Panc1 (cell line): ENCODE data around the gene KRTAP9-2. TPM values are rescaled to one million over a fixed set of nuclear protein-coding genes. Genes with fewer than 3 reads are reported as not detected.

Experiments used
- ATAC-seq: fragments of 200-7000 bp; cut with Tn5 transposase; 2 replicates; pipeline ENCODE4 v1.9.1; 2020; ENCODE audit warnings: mild to moderate bottlenecking, moderate library complexity
- BruUV-seq: library from RNA; stranded (reverse); fragments of 400-500 nt; replicated peaks from 2 replicates; lab custom pipeline; 2021; lab: Mats Ljungman, UMichigan
- CTCF ChIA-PET: fragments of 300-600 bp; sonication (Branson Sonifier 250); formaldehyde crosslinking; loops from one replicate; lab custom pipeline; 2022; ENCODE audit warnings: antibody characterized with exemption; lab: Charles Lee
- POLR2A ChIA-PET: fragments of 300-600 bp; sonication (Branson Sonifier 250); formaldehyde crosslinking; loops from one replicate; lab custom pipeline; 2022; ENCODE audit warnings: antibody characterized with exemption; lab: Charles Lee
- DNase-seq: peaks from one replicate; pipeline ENCODE4 v3.0.0-alpha.2; 2010; ENCODE audit warnings: low read depth, low spot score
- H3K27ac ChIP-seq: 2 replicates; pipeline ENCODE4 v1.5.1; 2011; ENCODE audit warnings: mild to moderate bottlenecking, low read length, inconsistent platforms
- H3K27me3 ChIP-seq: fragments of 200-500 bp; sonication (Bioruptor generic); 2 replicates; pipeline ENCODE4 v1.6.0; 2014; ENCODE audit warnings: low read length, inconsistent platforms; ENCODE audit not compliant: control insufficient read depth, insufficient read depth
- H3K36me3 ChIP-seq: fragments of 200-500 bp; sonication (Bioruptor generic); 2 replicates; pipeline ENCODE4 v1.5.1; 2014; ENCODE audit warnings: inconsistent platforms, mild to moderate bottlenecking, low read length, moderate library complexity; ENCODE audit not compliant: control insufficient read depth, insufficient read depth
- H3K4me1 ChIP-seq: 2 replicates; pipeline ENCODE4 v1.5.1; 2011; ENCODE audit warnings: inconsistent platforms, mild to moderate bottlenecking, low read length, moderate library complexity; ENCODE audit not compliant: control insufficient read depth, insufficient read depth
- H3K4me3 ChIP-seq, 2 experiments: 2 replicates each; pipeline ENCODE4 v1.5.1; 2011 to 2012; ENCODE audit warnings: low read depth in 2 of 2, low read length in 2 of 2, mild to moderate bottlenecking in 2 of 2, inconsistent platforms in 1 of 2, moderate library complexity in 1 of 2
- H3K9me3 ChIP-seq: fragments of 200-500 bp; sonication (Bioruptor generic); 2 replicates; pipeline ENCODE4 v1.5.1; 2014; ENCODE audit warnings: low read depth, mild to moderate bottlenecking, inconsistent platforms, low read length, moderate library complexity; ENCODE audit not compliant: control insufficient read depth, insufficient read depth
- CTCF ChIP-seq: fragments of 450-650 bp; IDR thresholded peaks from 2 replicates; pipeline ENCODE4 v1.5.1; 2017; ENCODE audit warnings: mild to moderate bottlenecking
- POLR2AphosphoS5 ChIP-seq: IDR thresholded peaks from 2 replicates; pipeline ENCODE4 v1.6.1; 2012; ENCODE audit warnings: mild to moderate bottlenecking, low read depth, low read length, moderate library complexity
- REST ChIP-seq, 2 experiments: IDR thresholded peaks; 2 replicates each; pipeline ENCODE4 v1.6.1; 2011 to 2012; ENCODE audit warnings: low read depth in 2 of 2, control low read depth in 1 of 2, low read length in 1 of 2, mild to moderate bottlenecking in 1 of 2, moderate library complexity in 1 of 2; ENCODE audit not compliant: insufficient read depth in 1 of 2
- SIN3A ChIP-seq: IDR thresholded peaks from 2 replicates; pipeline ENCODE4 v1.6.1; 2012; ENCODE audit warnings: low read depth, mild to moderate bottlenecking, low read length, moderate library complexity, borderline replicate concordance; ENCODE audit not compliant: insufficient read depth
- TCF7L2 ChIP-seq: IDR thresholded peaks from 2 replicates; pipeline ENCODE4 v1.6.1; 2011; ENCODE audit warnings: mild to moderate bottlenecking, low read depth, low read length, inconsistent platforms
- in situ Hi-C: cut with HindIII; loops from 2 replicates; pipeline ENCODE4 v1.10.0; 2016; ENCODE audit warnings: low sequenced_read_pairs, low pct_unique_long_range_greater_than_20kb
- intact Hi-C: fragments of 100-400 bp; cut with micrococcal nuclease; formaldehyde crosslinking; loops from one replicate; pipeline ENCODE4 v1.10.0; 2022; ENCODE audit not compliant: unreplicated experiment
- total RNA-seq: library from RNA; stranded (reverse); gene quantifications from one replicate; pipeline ENCODE4 v1.2.1, GENCODE V29; 2021; ENCODE audit not compliant: unreplicated experiment

KRTAP9-2 gene
- total RNA-seq, 1 experiment from 2014 or later, result not detected

- H3K36me3 ChIP-seq, result no peaks in the 10 kb centered on the region
- DNase-seq (no peak), ATAC-seq (no peak)
- no peaks in the 10 kb centered on the region for H3K4me1 ChIP-seq
- no peaks in the 10 kb centered on the region for H3K9me3 ChIP-seq
- BruUV-seq, result no TSS peak
- no peak for TF ChIP-seq REST (IDR thresholded peaks at IDR 0.05; ENCODE audit: insufficient read depth in 1 of 2, low read depth in 2 of 2, low read length in 1 of 2)
- TF ChIP-seq CTCF, result no peak
- no peak for TF ChIP-seq POLR2AphosphoS5
- TF ChIP-seq SIN3A, result no peak
- TF ChIP-seq TCF7L2, result no peak
- H3K27ac ChIP-seq, result no peak overlapping the region
- H3K4me3 ChIP-seq, result no peak overlapping the region
- POLR2A ChIA-PET, result no interaction called here
- peaks cover 15% of the 10 kb centered on the region for H3K27me3 ChIP-seq
- intact Hi-C loops (no loop called here), in situ Hi-C loops (no loop called here)
- CTCF ChIA-PET, result no interaction called here
Observed at GRCh38 chr17:41178341-41178740, 48.1 kb upstream of the KRTAP9-2 start.

GRCh38 chr17:41178843-41179616, 47.4 kb upstream of the KRTAP9-2 start:
- Histone ChIP-seq H3K27me3 (peaks cover 15% of the 10 kb centered on the region), H3K36me3 (no peaks in the 10 kb centered on the region), H3K4me1 (no peaks in the 10 kb centered on the region), H3K27ac (no peak overlapping the region), H3K4me3 (no peak overlapping the region), H3K9me3 (no peaks in the 10 kb centered on the region)
- in situ Hi-C loops (no loop called here), intact Hi-C loops (no loop called here)
- no peak for DNase-seq
- ChIA-PET POLR2A (no interaction called here), CTCF (no interaction called here)
- TF ChIP-seq REST (IDR thresholded peaks at IDR 0.05; ENCODE audit: insufficient read depth in 1 of 2, low read depth in 2 of 2, low read length in 1 of 2) (no peak), TCF7L2 (no peak), CTCF (no peak), POLR2AphosphoS5 (no peak), SIN3A (no peak)
- no peak for ATAC-seq
- BruUV-seq, result no TSS peak
